NCI-H146 (cell line): ENCODE data around the gene PLB1.
"Not testable (repeated sequence)": the region's sequence is repeated elsewhere in the genome, so short reads cannot be mapped to it uniquely, and the experiment has no call there.

Experiments used
- DNase-seq: peaks from one replicate; lab custom pipeline; 2025; lab: John Stamatoyannopoulos, UW

Gene PLB1

GRCh38 chr2:28645553-28645952, 149.7 kb downstream of the PLB1 start:
- no peak for DNase-seq

GRCh38 chr2:28647682-28648081, 151.8 kb downstream of the PLB1 start:
- DNase-seq, result no peak

- no peak for DNase-seq
These were observed 152.3 kb downstream of the PLB1 start for GRCh38 chr2:28648147-28648546.

GRCh38 chr2:28648671-28649395, 153.0 kb downstream of the PLB1 start:
- DNase-seq, result no peak

- DNase-seq, result peak; percentile 96
These were observed 153.8 kb downstream of the PLB1 start for GRCh38 chr2:28649481-28650265.

- DNase-seq, result no peak
These were observed 154.4 kb downstream of the PLB1 start for GRCh38 chr2:28650266-28650584.

GRCh38 chr2:28652217-28652616, 156.4 kb downstream of the PLB1 start:
- no peak for DNase-seq

GRCh38 chr2:28653892-28654662, 158.2 kb downstream of the PLB1 start:
- DNase-seq, result no peak

GRCh38 chr2:28654663-28655320, 158.9 kb downstream of the PLB1 start:
- no peak for DNase-seq

GRCh38 chr2:28656937-28657615, 161.2 kb downstream of the PLB1 start:
- no peak for DNase-seq

- DNase-seq, result no peak
These were observed 162.5 kb downstream of the PLB1 start for GRCh38 chr2:28658369-28658768.

GRCh38 chr2:28659127-28659526, 163.3 kb downstream of the PLB1 start:
- no peak for DNase-seq

- no peak for DNase-seq
These were observed 165.7 kb downstream of the PLB1 start for GRCh38 chr2:28661589-28662001.

GRCh38 chr2:28662044-28662443, 166.2 kb downstream of the PLB1 start:
- DNase-seq, result no peak

GRCh38 chr2:28662468-28663181, 166.8 kb downstream of the PLB1 start:
- no peak for DNase-seq

GRCh38 chr2:28663359-28663758, 167.5 kb downstream of the PLB1 start:
- no peak for DNase-seq

- peak; percentile 85 for DNase-seq
These were observed 168.4 kb downstream of the PLB1 start for GRCh38 chr2:28664120-28664842.

- DNase-seq, result peak; percentile 48
These were observed 169.3 kb downstream of the PLB1 start for GRCh38 chr2:28665041-28665704.

- not testable (repeated sequence) for DNase-seq
These were observed 170.0 kb downstream of the PLB1 start for GRCh38 chr2:28665811-28666377.
